ENCODE results near the gene STRIP2. TPM values are rescaled to one million over a fixed set of nuclear protein-coding genes. Genes with fewer than 3 reads are reported as not detected.

Gene STRIP2
- total RNA-seq, 2 donors from 2014 or later: 11.7 to 15.8 TPM

- no peaks in the 10 kb centered on the region for H3K27me3 Mint-ChIP-seq (ENCODE audit: insufficient read depth)
- no peak overlapping the region for H3K4me3 Mint-ChIP-seq
- no peak for TF ChIP-seq CTCF (conservative IDR thresholded peaks at IDR 0.05)
- Histone ChIP-seq H3K4me3 (ENCODE audit: low read length) (no peak overlapping the region), H3K4me1 (ENCODE audit: control insufficient read depth, insufficient read depth, low read length) (no peaks in the 10 kb centered on the region), H3K36me3 (ENCODE audit: control insufficient read depth, insufficient read depth, low read length) (no peaks in the 10 kb centered on the region), H3K9me3 (ENCODE audit: control insufficient read depth, low read length) (no peaks in the 10 kb centered on the region), H3K9ac (ENCODE audit: extremely low read depth, low read length, poor library complexity, severe bottlenecking) (no peak overlapping the region), H3K27ac (ENCODE audit: low read depth, low read length) (no peak overlapping the region), H3K27me3 (ENCODE audit: control insufficient read depth, insufficient read depth, low read length, poor library complexity, severe bottlenecking) (no peaks in the 10 kb centered on the region)
- H3K9me3 Mint-ChIP-seq: no peaks in the 10 kb centered on the region
- WGBS, 2 experiments (ENCODE audit: insufficient coverage in 1 of 2, insufficient read length in 1 of 2): 96 to 100% methylated on average over 3 to 4 of the region's 4 CpGs
- no peak for DNase-seq
- H3K4me1 Mint-ChIP-seq: no peaks in the 10 kb centered on the region
- peaks cover 34% of the 10 kb centered on the region for H3K36me3 Mint-ChIP-seq (ENCODE audit: low read depth)
- peak overlapping the region; percentile 73 for H3K27ac Mint-ChIP-seq
Observed at GRCh38 chr7:129394982-129395914, 39.0 kb upstream of the STRIP2 start.

GRCh38 chr7:129401228-129401966 is 32.8 kb upstream of the STRIP2 start:
- H3K9me3 ChIP-seq (ENCODE audit: control insufficient read depth, low read length): no peaks in the 10 kb centered on the region
- no peak overlapping the region for H3K4me3 ChIP-seq (ENCODE audit: low read length)
- Mint-ChIP-seq H3K27me3 (ENCODE audit: insufficient read depth) (no peaks in the 10 kb centered on the region), H3K4me1 (peaks cover 9% of the 10 kb centered on the region), H3K9me3 (no peaks in the 10 kb centered on the region), H3K4me3 (no peak overlapping the region), H3K27ac (no peak overlapping the region), H3K36me3 (ENCODE audit: low read depth) (peaks cover 29% of the 10 kb centered on the region)
- no peak overlapping the region for H3K9ac ChIP-seq (ENCODE audit: extremely low read depth, low read length, poor library complexity, severe bottlenecking)
- no peak overlapping the region for H3K27ac ChIP-seq (ENCODE audit: low read depth, low read length)
- no peaks in the 10 kb centered on the region for H3K27me3 ChIP-seq (ENCODE audit: control insufficient read depth, insufficient read depth, low read length, poor library complexity, severe bottlenecking)
- peak; percentile 43 for DNase-seq
- no peaks in the 10 kb centered on the region for H3K4me1 ChIP-seq (ENCODE audit: control insufficient read depth, insufficient read depth, low read length)
- 100% methylated on average over 1 of the region's 1 CpG; no CpG with 5 or more reads in 1 of the 2 experiments for WGBS, 2 experiments (ENCODE audit: insufficient coverage in 1 of 2, insufficient read length in 1 of 2)
- H3K36me3 ChIP-seq (ENCODE audit: control insufficient read depth, insufficient read depth, low read length): peaks cover 7% of the 10 kb centered on the region
- no peak for TF ChIP-seq CTCF (conservative IDR thresholded peaks at IDR 0.05)

GRCh38 chr7:129401967-129402860 is 32.0 kb upstream of the STRIP2 start:
- H3K4me1 Mint-ChIP-seq: peaks cover 9% of the 10 kb centered on the region
- no peak overlapping the region for H3K27ac ChIP-seq (ENCODE audit: low read depth, low read length)
- H3K36me3 Mint-ChIP-seq (ENCODE audit: low read depth): peaks cover 22% of the 10 kb centered on the region
- H3K9ac ChIP-seq (ENCODE audit: extremely low read depth, low read length, poor library complexity, severe bottlenecking): no peak overlapping the region
- WGBS, 2 experiments (ENCODE audit: insufficient coverage in 1 of 2, insufficient read length in 1 of 2): 87 to 90% methylated on average over 2 to 3 of the region's 3 CpGs
- no peak overlapping the region for H3K4me3 Mint-ChIP-seq
- no peaks in the 10 kb centered on the region for H3K4me1 ChIP-seq (ENCODE audit: control insufficient read depth, insufficient read depth, low read length)
- H3K27me3 Mint-ChIP-seq (ENCODE audit: insufficient read depth): no peaks in the 10 kb centered on the region
- no peaks in the 10 kb centered on the region for H3K9me3 Mint-ChIP-seq
- H3K36me3 ChIP-seq (ENCODE audit: control insufficient read depth, insufficient read depth, low read length): peaks cover 7% of the 10 kb centered on the region
- no peak overlapping the region for H3K4me3 ChIP-seq (ENCODE audit: low read length)
- DNase-seq: peak; percentile 55
- H3K27me3 ChIP-seq (ENCODE audit: control insufficient read depth, insufficient read depth, low read length, poor library complexity, severe bottlenecking): no peaks in the 10 kb centered on the region
- H3K9me3 ChIP-seq (ENCODE audit: control insufficient read depth, low read length): no peaks in the 10 kb centered on the region
- peak; percentile 23 for TF ChIP-seq CTCF (conservative IDR thresholded peaks at IDR 0.05)
- no peak overlapping the region for H3K27ac Mint-ChIP-seq

All from endodermal cell (in vitro differentiated cells).